Renal cortical epithelial cell (primary cell): Measurements from ENCODE around the gene TVP23B. TPM values are rescaled to one million over a fixed set of nuclear protein-coding genes. Genes with fewer than 3 reads are reported as not detected.
"Not testable (repeated sequence)": the region's sequence is repeated elsewhere in the genome, so short reads cannot be mapped to it uniquely, and the experiment has no call there.

Source experiments
- DNase-seq: peaks from one replicate; pipeline ENCODE4 v3.0.0-alpha.2; 2011; ENCODE audit warnings: low read depth
- total RNA-seq: library from RNA; depleted of rRNA; stranded (reverse); fragments of >200 nt; gene quantifications from 2 replicates; pipeline ENCODE4 v1.2.3, GENCODE V29; 2014

The TVP23B gene
- total RNA-seq = 83.1 and 133 TPM in 2 replicates

DNA sequence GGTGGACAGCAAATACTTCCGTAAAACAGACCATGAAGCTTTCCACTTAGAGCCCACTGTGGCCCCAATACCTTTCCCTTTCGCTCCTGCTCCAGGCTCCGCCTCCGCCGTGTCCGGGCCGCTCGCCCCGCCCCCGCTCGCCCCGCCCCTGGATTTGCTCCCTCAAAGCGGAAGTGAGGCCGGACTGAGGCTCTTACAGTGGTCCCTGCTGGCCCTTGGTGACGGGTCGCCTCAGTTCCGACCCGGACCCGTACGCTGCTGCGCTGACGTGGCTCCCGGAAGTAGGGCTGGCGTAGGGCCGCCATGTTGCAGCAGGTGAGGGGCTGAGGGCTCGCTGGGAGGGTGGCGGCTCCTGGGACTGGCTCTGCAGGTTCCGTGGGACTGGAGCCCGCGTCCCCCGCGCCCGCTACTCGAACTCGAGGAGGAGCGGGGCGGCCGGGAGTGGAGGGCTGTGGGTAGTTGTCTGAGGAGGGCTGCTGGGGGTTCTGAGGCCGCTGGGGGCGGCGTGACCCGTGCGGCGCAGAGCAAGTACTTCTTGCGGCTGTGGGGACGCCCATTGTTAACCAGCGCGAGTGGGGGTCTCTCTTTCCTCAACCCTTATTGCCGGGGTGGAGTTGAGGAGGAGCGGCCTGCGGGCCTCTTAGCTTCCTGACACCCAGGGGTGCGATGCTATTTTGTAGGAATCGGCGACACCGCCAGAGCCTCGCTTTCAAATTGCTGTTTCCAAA, at the start of gene TVP23B:
TSS of gene TVP23B (plus strand) at position 193 of the 728 bp plus-strand sequence. CDS start at position 304, 111 bp downstream.
- DNase-seq = peak; percentile 81

DNA sequence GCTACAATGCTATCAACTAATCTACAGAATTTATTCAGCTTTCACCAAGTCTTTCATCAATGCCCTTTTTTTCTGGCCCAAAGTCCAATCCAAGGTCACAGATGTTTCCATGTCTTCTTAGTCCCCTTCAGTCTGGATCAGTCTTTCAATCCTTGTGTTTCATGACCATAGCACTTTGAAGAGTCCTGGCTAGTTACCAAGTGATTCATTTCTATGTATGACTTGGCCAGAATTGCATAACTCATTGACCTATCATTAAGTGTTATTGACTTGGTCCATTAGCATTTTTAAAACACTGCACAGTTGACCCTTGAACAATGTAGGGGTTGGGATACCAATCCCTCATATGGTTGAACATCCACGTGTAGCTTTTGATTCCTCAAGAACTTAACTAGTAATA, 48.5 kb upstream of the TVP23B start:
- not testable (repeated sequence) for DNase-seq

DNA sequence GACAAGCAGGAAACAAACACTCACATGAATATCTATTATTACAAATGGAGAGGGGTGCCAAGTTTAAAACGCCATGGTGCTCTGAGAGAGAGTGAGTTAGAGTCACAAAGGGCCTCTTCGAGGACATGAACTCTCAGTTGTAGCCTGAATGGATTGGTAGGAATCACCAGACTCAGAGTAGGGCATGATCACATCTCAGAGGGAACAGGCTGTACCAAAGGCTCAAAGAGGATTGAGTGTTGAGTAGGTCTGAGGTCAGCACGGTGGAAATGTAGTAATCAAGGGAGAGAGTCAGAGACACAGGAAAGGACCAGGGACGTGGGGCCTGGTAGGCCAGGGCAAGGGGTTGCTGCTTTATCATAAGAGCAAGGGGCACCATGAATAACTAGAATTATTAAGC, 47.6 kb upstream of the TVP23B start:
- not testable (repeated sequence) for DNase-seq

DNA sequence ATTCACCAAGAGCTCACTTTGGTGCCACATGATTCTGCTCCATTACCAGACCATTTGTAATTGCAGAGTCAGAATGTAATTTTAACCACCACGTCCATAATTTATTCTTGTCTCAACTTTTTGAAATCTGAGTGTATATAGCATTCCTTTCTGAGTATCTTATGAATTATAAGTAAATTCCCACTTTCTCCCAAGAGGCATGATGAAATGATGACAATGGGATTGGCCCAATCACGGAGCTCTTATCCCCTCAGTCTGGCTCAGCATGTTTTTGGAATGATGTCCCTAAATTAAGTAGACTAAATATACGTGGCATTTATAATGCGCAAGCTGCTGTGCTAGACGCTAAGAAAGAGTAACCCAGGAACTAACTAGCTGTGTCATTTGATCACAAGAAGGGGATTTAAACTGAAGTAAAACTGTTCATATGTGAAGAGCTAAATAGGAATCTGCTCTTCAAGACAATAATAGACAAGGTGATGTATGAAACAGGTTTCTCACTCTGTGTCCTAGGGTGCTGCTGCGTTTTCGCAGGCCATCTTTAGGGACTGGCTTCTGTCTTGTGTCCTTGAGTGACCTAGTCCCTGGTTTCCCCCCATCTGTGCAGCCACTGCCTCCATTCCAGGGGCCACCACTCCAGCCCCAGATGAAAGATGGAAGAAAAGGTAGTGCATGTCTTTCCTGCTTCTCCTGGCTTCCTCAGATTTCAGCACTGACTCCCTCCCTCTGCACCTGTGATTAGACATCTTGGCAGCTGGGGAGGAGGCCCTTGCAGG, 41.2 kb upstream of the TVP23B start:
- not testable (repeated sequence) for DNase-seq

DNA sequence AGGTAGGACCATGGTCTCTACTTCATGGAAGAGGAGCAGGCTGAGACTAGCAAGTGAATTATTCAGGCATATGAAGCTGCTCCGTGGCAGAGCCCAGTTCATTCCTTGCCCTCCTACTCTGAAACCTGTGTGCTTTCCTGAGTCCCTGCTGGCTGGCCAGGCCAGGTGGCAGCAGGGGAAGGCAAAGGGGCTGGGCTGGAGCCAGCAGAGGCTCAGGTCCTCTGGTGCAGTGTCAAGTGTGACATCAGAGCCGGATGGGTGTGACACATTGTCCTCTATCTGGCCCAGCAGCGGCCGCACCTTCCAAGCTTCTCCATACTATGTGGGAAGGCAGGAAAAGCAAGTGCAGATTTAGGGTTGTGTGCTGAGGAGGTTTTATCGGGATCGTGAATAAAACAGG, 39.8 kb upstream of the TVP23B start:
- not testable (repeated sequence) for DNase-seq

DNA sequence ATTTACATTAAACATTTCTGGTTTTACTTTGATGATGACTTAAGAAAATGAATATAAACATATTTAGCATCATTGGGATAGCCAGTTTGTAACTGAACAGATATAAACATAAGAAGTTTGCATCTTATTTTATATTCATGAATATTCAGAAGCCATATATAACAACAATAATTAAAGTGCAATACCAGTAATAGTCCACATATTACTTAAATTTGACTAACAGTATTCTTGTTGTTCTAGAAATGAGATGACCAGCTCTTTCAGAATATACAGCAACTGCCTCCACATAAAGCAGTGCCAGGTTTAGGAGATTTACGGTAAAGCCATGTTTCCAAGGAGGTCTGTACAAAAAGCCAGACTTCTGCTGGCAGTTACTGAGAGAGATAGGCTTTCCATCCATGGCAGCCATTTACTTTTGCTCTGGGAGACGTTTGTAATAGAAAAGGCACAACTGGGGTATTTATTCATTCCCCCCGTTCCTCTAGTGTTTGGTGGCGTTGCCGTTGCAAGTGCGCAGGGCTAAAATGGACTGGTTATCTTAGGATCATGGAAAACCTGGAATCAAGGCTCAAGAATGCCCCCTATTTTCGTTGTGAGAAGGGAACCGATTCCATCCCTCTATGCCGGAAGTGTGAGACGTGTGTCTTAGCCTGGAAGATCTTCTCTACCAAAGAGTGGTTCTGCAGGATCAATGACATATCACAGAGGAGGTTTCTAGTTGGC, 37.1 kb upstream of the TVP23B start, which contains the start of gene FBXW10:
TSS of gene FBXW10 (plus strand) at position 356 of the 723 bp plus-strand sequence. CDS start at position 547, 191 bp downstream.
- not testable (repeated sequence) for DNase-seq

DNA sequence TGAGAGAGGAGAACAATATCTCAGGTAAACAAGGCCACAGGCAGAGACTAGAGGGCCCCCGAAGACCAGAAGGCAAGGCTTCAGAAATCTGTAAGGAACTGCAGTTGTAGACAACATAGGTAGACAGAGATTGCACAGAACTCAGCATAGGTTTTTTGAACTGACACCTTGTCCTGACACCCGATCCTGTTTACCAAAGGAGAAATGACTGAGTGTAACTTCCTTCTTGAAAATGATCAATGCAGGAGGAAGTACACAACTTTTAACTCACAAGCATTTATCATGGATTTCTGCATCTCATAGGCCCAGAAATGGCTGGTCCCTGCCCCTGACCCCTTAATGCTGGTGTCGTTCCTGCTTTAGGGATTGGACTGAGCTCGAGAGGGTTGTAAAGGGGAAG, 36.3 kb upstream of the TVP23B start:
- DNase-seq = not testable (repeated sequence)

DNA sequence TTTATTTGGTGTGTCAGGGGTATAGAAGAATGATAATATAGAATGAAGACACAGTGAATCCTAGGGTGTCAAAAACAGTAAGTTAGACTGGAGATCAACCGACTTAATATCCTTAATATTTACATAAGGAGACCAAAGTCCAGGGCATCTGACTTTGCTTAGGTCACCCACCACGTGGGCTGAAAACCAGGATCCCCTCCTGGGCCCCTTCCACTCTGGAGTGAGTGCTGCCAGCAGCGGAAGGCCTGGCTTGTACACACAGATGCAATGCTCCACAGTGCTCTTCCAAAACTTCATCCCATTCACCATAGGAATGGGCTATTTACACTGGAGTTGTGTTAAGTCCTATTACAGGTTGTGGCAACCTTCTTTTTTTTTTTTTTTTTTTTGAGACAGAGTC, 34.4 kb upstream of the TVP23B start:
- not testable (repeated sequence) for DNase-seq

DNA sequence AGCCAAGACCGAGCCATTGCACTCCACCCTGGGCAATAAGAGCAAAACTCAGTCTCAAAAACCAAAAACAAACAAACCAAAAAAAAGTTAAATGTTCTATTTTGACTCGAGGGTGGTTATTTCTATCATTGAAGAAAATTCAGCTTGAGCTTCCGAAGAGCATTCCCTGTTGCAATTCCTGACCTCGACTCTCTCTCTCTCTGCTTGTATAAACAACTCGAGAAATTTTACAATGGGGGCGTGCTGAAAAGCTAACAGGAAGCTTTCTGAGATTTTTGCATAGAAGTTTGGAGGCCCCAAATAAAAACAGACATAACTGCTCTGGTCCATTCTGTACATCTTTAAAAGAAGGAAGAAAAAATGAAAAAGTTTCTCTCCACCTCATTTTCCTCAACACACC, 33.5 kb upstream of the TVP23B start:
- not testable (repeated sequence) for DNase-seq

DNA sequence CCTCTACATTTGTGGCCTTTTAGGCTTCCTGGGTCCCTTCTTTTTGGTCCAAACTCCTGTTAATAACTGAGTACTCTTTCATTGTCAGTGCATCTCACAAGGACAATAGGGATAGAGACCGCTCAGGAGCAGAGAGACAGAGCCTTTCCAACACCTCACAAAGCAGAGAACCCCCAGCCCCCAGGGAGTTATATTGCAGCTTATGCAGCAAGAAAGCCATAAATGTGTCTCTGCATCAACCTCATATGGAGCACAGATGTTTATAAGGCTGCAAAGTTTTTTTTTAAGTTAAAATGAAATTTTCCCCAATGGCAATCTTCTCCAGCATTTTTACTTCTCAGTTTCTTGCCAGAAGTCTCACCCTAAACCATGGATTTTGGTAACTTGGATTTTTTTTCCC, 30.7 kb upstream of the TVP23B start:
- DNase-seq = not testable (repeated sequence)

DNA sequence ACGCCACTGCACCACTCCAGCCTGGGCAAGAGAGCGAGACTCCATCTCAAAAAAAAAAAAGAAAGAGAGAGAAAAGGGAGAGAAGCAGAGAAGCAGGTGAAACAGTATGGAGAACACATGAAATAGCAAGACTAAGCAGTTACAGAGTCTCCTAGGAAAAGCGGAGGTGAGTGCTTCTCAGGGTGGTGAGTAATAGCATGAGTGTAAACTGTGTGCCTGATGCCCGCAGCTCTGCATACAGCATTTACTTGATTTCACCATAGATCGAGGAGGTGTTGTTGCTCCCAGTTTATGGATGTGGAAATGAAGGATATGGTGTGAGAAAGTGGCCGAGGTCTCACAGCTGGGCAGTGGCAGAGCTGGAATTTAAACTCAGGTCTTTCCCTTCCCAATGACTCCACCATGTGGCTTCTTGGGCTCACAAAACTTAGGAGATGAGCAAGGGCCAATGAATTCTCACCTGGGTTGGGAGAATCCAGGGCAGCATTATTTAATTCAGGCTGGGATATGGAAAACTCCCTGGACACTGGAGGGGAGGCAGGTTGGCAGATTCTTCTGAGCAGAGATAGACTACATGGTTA, 27.1 kb upstream of the TVP23B start:
- DNase-seq = not testable (repeated sequence)

DNA sequence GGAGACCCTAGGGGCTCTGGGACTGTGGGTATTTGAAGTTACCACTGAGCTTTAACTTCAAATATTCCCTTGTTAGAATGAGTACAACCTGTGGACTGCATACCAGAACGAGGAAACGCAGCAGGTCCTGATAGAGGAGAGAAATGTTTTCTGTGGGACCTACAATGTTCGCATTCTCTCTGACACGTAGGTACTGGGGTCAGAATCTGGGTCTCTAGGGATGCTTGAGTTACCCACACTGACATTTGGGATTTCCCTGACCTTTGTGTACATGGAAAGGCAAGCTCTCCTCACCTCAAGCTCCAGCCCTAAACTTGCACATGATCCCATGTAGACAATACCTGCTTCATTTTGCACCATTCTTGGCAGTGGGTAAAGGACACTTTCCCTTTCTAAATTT, 25.0 kb upstream of the TVP23B start:
- not testable (repeated sequence) for DNase-seq

DNA sequence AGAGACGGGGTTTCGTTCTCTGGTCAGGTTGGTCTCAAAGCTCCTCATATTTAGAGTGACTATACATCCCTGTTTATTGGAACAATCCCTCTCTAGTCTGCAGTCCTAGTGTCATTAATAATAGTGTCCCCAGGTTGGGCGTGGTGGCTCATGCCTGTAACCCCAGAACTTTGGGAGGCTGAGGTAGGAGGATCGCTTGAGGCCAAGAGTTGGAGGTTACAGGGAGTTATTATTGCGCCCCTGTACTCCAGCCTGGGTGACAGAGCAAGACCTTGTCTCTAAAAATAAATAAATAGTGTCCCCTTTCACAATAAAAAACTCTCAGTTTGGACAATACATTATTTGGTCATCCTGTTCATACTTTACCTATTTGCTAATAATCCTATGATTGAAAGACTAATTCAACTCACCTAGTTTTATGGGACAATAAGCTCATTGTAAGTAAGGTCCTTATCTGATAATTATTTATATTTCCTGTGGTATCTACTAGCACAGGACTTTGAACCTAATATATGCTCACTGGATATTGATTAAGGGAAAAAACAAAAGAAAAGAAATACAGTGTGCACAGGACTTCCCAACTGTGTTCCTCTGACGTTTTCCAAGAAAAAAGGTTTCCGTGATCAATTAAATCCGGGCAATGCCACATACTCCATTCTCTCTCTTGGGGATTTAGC, 23.5 kb upstream of the TVP23B start:
- DNase-seq = not testable (repeated sequence)

DNA sequence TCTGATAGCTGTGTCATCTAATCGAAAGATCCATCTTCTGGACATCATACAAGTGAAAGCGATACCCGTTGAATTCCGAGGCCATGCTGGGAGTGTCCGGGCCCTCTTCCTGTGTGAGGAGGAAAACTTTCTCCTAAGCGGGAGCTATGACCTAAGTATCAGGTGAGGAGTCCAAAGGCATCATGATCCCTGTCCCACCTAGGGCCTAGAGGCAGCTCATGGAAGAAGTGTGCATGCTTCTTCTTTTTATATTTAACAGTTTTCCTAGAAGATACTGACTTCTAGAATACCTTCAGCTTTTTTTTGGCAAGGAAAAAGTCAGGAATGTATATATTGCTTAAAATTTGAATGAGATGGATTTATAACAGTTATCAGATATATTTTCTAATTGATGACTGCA, 22.6 kb upstream of the TVP23B start:
- DNase-seq = not testable (repeated sequence)

DNA sequence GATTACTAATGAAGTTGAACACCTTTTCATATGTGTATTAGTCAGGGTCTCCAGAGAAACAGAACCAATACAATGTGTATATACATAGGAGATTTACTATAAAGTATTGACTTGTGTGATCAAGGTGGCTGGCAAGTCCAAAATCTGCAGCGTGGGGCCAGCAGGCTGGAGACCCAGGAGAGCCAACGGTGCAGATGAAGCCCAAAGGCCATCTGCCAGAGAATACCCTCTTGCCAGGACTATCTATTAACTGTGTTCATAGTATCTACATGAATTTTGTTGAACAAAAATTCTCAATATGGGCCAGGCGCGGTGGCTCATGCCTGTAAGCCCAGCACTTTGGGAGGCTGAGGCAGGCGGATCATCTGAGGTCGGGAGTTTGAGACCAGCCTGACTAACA, 20.8 kb upstream of the TVP23B start:
- not testable (repeated sequence) for DNase-seq

DNA sequence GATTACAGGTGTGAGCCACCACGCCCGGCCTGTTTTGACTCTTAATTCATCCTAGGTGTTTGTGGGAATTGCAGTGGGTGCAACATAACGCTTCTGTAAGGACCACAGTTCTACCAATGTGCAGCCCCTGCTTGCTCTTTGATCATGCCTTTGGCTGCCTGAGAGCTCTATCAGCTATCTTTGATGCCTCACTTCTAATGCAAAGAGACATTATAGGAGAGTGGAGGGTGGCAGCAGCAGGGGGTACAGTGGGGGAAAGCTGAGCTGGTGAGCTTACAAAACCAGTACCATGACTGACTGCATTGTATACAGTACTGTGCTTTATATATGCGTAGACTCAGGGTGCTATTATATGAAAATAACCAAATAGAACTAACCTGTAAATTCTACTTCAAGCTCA, 10.4 kb upstream of the TVP23B start:
- not testable (repeated sequence) for DNase-seq

DNA sequence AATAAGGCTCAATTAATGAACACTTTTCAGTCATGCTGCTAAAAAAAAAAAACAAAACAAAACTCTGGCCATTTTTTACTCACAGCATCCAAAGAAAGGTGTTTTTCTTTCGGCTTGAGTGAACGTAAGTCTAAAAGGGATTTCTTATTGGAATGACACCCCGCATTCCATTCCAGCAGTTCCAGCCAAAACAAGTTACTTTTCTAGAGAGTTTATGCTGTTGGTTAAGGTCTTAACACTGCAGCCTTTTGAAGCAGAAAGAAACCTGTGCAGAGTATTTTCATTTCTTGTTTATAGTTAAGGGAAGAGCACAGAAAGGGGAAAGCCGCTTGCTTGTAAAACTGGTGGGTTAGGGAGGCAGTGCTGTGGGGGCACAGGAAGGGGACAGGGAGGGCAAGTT, 9.9 kb upstream of the TVP23B start:
- DNase-seq = peak; percentile 52

DNA sequence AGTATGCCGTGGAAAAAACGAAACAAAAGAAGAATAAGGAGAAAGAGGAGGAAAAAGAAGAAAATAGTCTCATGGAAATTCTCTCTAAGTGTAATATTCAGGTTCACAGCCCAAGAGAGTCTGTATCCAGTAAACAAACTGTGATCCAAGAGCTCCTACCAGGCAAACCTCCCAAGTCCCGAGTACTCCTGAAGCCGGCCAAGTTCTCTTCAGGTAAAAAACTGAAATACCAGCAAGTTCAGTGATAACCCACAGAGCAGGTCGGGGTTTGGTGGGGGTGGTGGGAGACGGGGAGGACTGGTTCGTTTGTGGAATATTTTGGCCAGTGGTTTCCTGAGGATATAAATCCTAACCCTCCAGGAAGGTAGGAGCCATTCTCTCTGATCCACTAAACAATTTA, 8.5 kb upstream of the TVP23B start:
- DNase-seq = no peak

DNA sequence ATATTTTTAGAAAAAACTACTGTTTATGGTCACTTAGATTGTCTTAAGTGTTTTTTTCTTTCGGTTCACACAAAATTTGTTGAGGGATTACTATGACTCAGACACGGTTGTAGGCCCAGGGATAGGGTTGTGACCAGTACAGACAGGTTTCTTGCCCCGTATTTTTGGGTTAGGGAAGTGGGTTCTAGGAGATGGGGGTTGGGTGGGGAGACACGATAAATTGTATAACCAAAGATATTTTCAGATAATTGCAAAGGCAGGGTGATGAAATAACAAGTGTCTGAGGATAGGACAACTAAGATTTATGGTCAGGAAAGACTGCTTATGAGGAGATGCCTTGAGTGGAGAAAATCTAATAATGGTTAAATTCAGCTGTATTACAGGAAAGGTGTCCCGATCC, 822 bp downstream of the TVP23B start:
- not testable (repeated sequence) for DNase-seq

DNA sequence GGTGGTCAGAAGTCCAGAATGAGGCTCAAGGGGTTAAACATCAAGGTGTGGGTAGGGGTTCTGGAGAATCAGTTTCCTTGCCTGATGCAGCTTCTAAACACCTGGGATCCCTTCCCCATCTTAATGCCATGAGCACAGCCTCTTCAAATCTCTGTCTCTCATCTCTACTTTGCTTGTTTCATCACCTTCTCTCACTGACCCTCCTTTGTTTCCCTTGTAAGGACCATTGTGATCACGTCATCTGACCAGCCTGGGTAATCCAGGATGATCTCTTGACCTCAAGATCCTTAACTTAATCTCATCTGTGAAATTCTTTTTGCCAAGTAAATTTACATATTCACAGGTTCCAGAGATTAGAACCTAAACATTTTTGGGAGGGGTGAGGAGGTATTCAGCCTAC, 5.0 kb downstream of the TVP23B start:
- DNase-seq = not testable (repeated sequence)

DNA sequence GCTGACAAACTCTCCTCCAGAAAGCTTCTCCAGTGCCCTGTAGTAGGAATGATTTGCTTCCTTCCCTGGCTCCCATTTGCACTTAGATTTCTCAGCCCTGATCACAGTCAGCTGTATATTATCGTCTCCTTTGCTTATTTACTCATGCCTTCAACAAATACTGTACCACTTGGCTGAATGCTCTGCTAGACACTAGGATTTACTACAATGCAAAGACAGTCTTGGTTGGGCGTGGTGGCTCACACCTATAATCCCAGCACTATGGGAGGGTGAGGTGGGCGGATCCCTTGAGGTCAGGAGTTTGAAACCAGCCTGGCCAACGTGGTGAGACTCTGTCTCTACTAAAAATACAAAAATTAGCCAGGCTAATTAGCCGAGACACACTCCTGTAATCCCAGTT, 5.9 kb downstream of the TVP23B start:
- not testable (repeated sequence) for DNase-seq
